Right atrium auricular region (tissue), 2 donors: ENCODE data around the gene WFIKKN2. TPM values are rescaled to one million over a fixed set of nuclear protein-coding genes. Genes with fewer than 3 reads are reported as not detected.

Experiments used
- DNase-seq: peaks from one replicate; pipeline ENCODE4 v3.0.0-alpha.2; 2019; ENCODE audit warnings: low spot score
- H3K27ac ChIP-seq, 2 donors: fragments of 200-600 bp; sonication (generic); 1 replicate in 1 of 2; 2 replicates in 1 of 2; pipeline ENCODE4 v1.5.1; 2016 to 2019
- H3K27me3 ChIP-seq, 2 donors: fragments of 200-600 bp; sonication (generic); one replicate each; pipeline versions ENCODE4 v1.5.1 to v1.6.0; 2017 to 2019
- H3K36me3 ChIP-seq: fragments of 200-600 bp; sonication (generic); one replicate; pipeline ENCODE4 v1.5.1; 2016
- H3K4me1 ChIP-seq, 2 donors: fragments of 200-600 bp; sonication (generic); one replicate each; pipeline versions ENCODE4 v1.5.1 to v1.6.0; 2017 to 2019
- H3K4me3 ChIP-seq, 2 donors: fragments of 200-600 bp; sonication (generic); 1 replicate in 1 of 2; 2 replicates in 1 of 2; pipeline ENCODE4 v1.5.1; 2017 to 2019; ENCODE audit warnings: mild to moderate bottlenecking in 1 of 2, moderate library complexity in 1 of 2
- H3K9me3 ChIP-seq, 2 donors: fragments of 200-600 bp; sonication (generic); one replicate each; pipeline ENCODE4 v1.5.1; 2019
- CTCF ChIP-seq, 2 donors: fragments of 200-600 bp; sonication (generic); IDR thresholded peaks; one replicate each; pipeline ENCODE4 v1.5.1; 2019; ENCODE audit warnings: antibody characterized with exemption in 2 of 2
- total RNA-seq, 2 donors: library from RNA; depleted of rRNA; stranded (reverse); fragments of >200 nt; gene quantifications; one replicate each; pipeline ENCODE4 v1.1.0, GENCODE V29; 2016

WFIKKN2 gene
- total RNA-seq, 2 donors from 2014 or later: 0.26 to 0.31 TPM

GRCh38 chr17:50820651-50821050, 14.7 kb upstream of the WFIKKN2 start:
- DNase-seq: no peak
- Histone ChIP-seq H3K4me3 (no peak overlapping the region), H3K9me3 (no peaks in the 10 kb centered on the region), H3K36me3 (no peaks in the 10 kb centered on the region), H3K27ac (no peak overlapping the region), H3K4me1 (no peaks in the 10 kb centered on the region), H3K27me3 (no peaks in the 10 kb centered on the region)
- no peak for TF ChIP-seq CTCF (IDR thresholded peaks at IDR 0.05)

GRCh38 chr17:50822550-50822949, 12.8 kb upstream of the WFIKKN2 start:
- no peaks in the 10 kb centered on the region for H3K9me3 ChIP-seq
- H3K36me3 ChIP-seq: no peaks in the 10 kb centered on the region
- H3K4me3 ChIP-seq: no peak overlapping the region
- TF ChIP-seq CTCF (IDR thresholded peaks at IDR 0.05): no peak
- no peak for DNase-seq
- H3K27me3 ChIP-seq: no peaks in the 10 kb centered on the region
- no peak overlapping the region for H3K27ac ChIP-seq
- no peaks in the 10 kb centered on the region for H3K4me1 ChIP-seq

- no peaks in the 10 kb centered on the region for H3K9me3 ChIP-seq
- H3K4me3 ChIP-seq: no peak overlapping the region
- no peak for DNase-seq
- H3K27ac ChIP-seq: no peak overlapping the region
- no peaks in the 10 kb centered on the region for H3K36me3 ChIP-seq
- TF ChIP-seq CTCF (IDR thresholded peaks at IDR 0.05): no peak
- no peaks in the 10 kb centered on the region for H3K27me3 ChIP-seq
- no peaks in the 10 kb centered on the region for H3K4me1 ChIP-seq
Measured at GRCh38 chr17:50824429-50824828, 11.0 kb upstream of the WFIKKN2 start.

- no peak for TF ChIP-seq CTCF (IDR thresholded peaks at IDR 0.05)
- Histone ChIP-seq H3K4me3 (no peak overlapping the region), H3K4me1 (no peaks in the 10 kb centered on the region), H3K36me3 (no peaks in the 10 kb centered on the region), H3K27ac (no peak overlapping the region), H3K9me3 (no peaks in the 10 kb centered on the region), H3K27me3 (no peaks in the 10 kb centered on the region)
- no peak for DNase-seq
Measured at GRCh38 chr17:50825188-50825587, 10.2 kb upstream of the WFIKKN2 start.

- no peaks in the 10 kb centered on the region for H3K9me3 ChIP-seq
- no peak for DNase-seq
Measured at GRCh38 chr17:50828508-50829170, 6.7 kb upstream of the WFIKKN2 start.

More at GRCh38 chr17:50828508-50829170, 6.7 kb upstream of the WFIKKN2 start:
- no peaks in the 10 kb centered on the region for H3K36me3 ChIP-seq
- peaks cover 0 to 6% of the 10 kb centered on the region in 2 donors for H3K4me1 ChIP-seq
- no peak overlapping the region for H3K4me3 ChIP-seq
- H3K27ac ChIP-seq: no peak overlapping the region
- TF ChIP-seq CTCF (IDR thresholded peaks at IDR 0.05): no peak
- H3K27me3 ChIP-seq: no peaks in the 10 kb centered on the region
